HepG2 (cell line): ENCODE results near the gene FBXO24. TPM values are rescaled to one million over a fixed set of nuclear protein-coding genes. Genes with fewer than 3 reads are reported as not detected.

Experiments used
- AKAP8 ChIP-seq: sonication (generic); formaldehyde crosslinking; IDR thresholded peaks from 2 replicates; pipeline ENCODE4 v1.5.1; 2020; ENCODE audit warnings: mild to moderate bottlenecking, missing genetic modification reagents
- ATF2 ChIP-seq: sonication (generic); formaldehyde crosslinking; IDR thresholded peaks from 2 replicates; pipeline ENCODE4 v1.4.0; 2020; ENCODE audit warnings: missing genetic modification reagents
- GABPB1 ChIP-seq: IDR thresholded peaks from 2 replicates; pipeline ENCODE4 v1.6.1; 2016; ENCODE audit warnings: mild to moderate bottlenecking, missing genetic modification reagents, moderate library complexity, missing compliant biosample characterization
- HNF1B ChIP-seq: sonication (generic); formaldehyde crosslinking; IDR thresholded peaks from 2 replicates; pipeline ENCODE4 v1.5.1; 2020; ENCODE audit warnings: mild to moderate bottlenecking, moderate library complexity, missing genetic modification reagents
- HNF4A ChIP-seq: sonication (generic); formaldehyde crosslinking; IDR thresholded peaks from 2 replicates; pipeline ENCODE4 v1.4.0; 2020; ENCODE audit warnings: missing genetic modification reagents
- NFE2L2 ChIP-seq: fragments of 150-350 bp; IDR thresholded peaks from 2 replicates; pipeline ENCODE4 v1.6.1; 2014; ENCODE audit warnings: low read length
- NFKBIZ ChIP-seq: IDR thresholded peaks from 2 replicates; pipeline ENCODE4 v1.6.1; 2018; ENCODE audit warnings: missing genetic modification reagents, missing compliant biosample characterization
- POLR2G ChIP-seq: fragments of 200-400 bp; formaldehyde crosslinking; IDR thresholded peaks from 2 replicates; pipeline ENCODE4 v1.6.1; 2018; ENCODE audit warnings: mild to moderate bottlenecking, low read depth, low read length, moderate library complexity
- PRPF4 ChIP-seq: fragments of 200-400 bp; formaldehyde crosslinking; IDR thresholded peaks from 2 replicates; pipeline ENCODE4 v1.6.1; 2016; ENCODE audit warnings: low read length, low read depth; ENCODE audit not compliant: poor library complexity, severe bottlenecking
- SMAD9 ChIP-seq: sonication (generic); formaldehyde crosslinking; IDR thresholded peaks from 2 replicates; pipeline ENCODE4 v1.5.1; 2020; ENCODE audit warnings: mild to moderate bottlenecking, missing genetic modification reagents
- ZNF180 ChIP-seq: sonication (generic); formaldehyde crosslinking; IDR thresholded peaks from 2 replicates; pipeline ENCODE4 v1.4.0; 2020; ENCODE audit warnings: low read depth, missing genetic modification reagents, borderline replicate concordance
- ZNF275 ChIP-seq: sonication (generic); formaldehyde crosslinking; IDR thresholded peaks from 2 replicates; pipeline ENCODE4 v1.8.0; 2022; ENCODE audit warnings: missing genetic modification reagents, mild to moderate bottlenecking, inconsistent platforms, borderline replicate concordance
- ZNF484 ChIP-seq: sonication (generic); formaldehyde crosslinking; IDR thresholded peaks from 2 replicates; pipeline ENCODE4 v1.5.1; 2020; ENCODE audit warnings: mild to moderate bottlenecking, low read depth, missing genetic modification reagents, borderline replicate concordance
- polyA plus RNA-seq, 8 experiments: library from polyadenylated mRNA; depleted of rRNA in 3 of 8; stranded (reverse) in 7 of 8; unstranded in 1 of 8; fragments of >200 nt; fragmentation: Illumina TruSeq in 4 of 8; extraction: Trizol in 4 of 8; gene quantifications; 2 replicates each; pipeline versions ENCODE4 v1.2.1 to v1.2.3, GENCODE V29; 2011 to 2016; ENCODE audit warnings: low read depth in 4 of 8, missing spikeins in 1 of 8, mixed read lengths in 1 of 8; ENCODE audit not compliant: insufficient read depth in 1 of 8
- total RNA-seq, 5 experiments: library from RNA; depleted of rRNA; stranded (reverse); fragments of >200 nt; fragmentation: Illumina TruSeq; extraction: Trizol; gene quantifications; 2 replicates each; pipeline ENCODE4 v1.2.3, GENCODE V29; 2016; ENCODE audit warnings: low read depth in 1 of 5
- TF ChIP-seq, protein P1 (sequence below), 2 experiments: sonication (generic) in 1 of 2; formaldehyde crosslinking in 1 of 2; IDR thresholded peaks; 2 replicates each; pipeline versions ENCODE4 v1.4.0 to v1.6.1; 2016 to 2020; ENCODE audit warnings: borderline replicate concordance in 1 of 2, low read depth in 1 of 2, mild to moderate bottlenecking in 1 of 2, missing genetic modification reagents in 1 of 2
- TF ChIP-seq, protein P2 (sequence below): sonication (generic); formaldehyde crosslinking; IDR thresholded peaks from 2 replicates; pipeline ENCODE4 v1.4.0; 2020; ENCODE audit warnings: missing genetic modification reagents

Gene FBXO24
- total and polyA plus RNA-seq, 2 of the 13 experiments (the other 11 are each of a cell fraction or from before 2014, with no cell fraction given), result 0.20 to 0.55 TPM

DNA sequence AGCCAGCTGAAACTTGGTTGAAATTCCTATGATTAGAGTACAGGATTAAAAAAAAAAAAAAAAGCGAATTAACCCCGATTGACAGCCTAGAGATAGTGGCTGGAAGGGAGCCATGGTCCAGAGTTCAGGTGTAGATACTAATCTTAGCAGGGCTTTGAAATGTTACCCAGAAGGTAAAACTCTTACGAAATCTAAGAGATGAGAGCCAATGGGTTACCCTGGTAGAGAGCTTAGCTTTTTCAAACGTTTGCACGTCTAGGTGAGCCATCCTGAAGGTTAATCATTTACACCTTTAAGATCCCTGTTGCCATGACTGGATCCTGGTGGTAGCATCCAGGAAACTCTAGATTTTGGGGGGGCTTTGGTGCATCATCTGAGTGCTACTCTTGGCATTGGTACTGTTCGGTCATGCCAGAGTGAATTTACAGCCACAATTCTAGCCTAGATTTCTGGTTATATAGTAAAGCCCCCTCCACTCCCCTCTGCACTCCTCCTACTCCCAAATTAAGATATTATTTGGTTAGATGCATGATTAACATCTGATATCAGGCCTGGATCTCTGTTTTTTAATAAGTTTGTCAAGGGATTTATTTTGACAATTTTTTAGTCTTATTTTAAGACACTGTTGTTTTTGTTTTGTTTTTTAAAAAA is 45.9 kb upstream of the FBXO24 start (continued):
- TF ChIP-seq, protein P1, sequence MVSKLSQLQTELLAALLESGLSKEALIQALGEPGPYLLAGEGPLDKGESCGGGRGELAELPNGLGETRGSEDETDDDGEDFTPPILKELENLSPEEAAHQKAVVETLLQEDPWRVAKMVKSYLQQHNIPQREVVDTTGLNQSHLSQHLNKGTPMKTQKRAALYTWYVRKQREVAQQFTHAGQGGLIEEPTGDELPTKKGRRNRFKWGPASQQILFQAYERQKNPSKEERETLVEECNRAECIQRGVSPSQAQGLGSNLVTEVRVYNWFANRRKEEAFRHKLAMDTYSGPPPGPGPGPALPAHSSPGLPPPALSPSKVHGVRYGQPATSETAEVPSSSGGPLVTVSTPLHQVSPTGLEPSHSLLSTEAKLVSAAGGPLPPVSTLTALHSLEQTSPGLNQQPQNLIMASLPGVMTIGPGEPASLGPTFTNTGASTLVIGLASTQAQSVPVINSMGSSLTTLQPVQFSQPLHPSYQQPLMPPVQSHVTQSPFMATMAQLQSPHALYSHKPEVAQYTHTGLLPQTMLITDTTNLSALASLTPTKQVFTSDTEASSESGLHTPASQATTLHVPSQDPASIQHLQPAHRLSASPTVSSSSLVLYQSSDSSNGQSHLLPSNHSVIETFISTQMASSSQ (IDR thresholded peaks at IDR 0.05; ENCODE audit: low read depth), result peak; percentile 96
- TF ChIP-seq, protein P1 (CRISPR knock-in tag; IDR thresholded peaks at IDR 0.05; ENCODE audit: borderline replicate concordance), result peak; percentile 93; the same call in 1 of the 2 replicates
- TF ChIP-seq HNF4A (CRISPR knock-in tag) (peak; percentile 90), ZNF484 (CRISPR knock-in tag) (no peak), NFE2L2 (no peak), ATF2 (CRISPR knock-in tag) (peak; percentile 63; the same call in 1 of the 2 replicates), SMAD9 (CRISPR knock-in tag) (no peak), HNF1B (peak; percentile 95), ZNF180 (no peak), PRPF4 (no peak), GABPB1 (no peak), POLR2G (peak; percentile 74), ZNF275 (peak; percentile 47; the same call in 1 of the 2 replicates), NFKBIZ (CRISPR knock-in tag) (no peak), AKAP8 (CRISPR knock-in tag) (no peak)
- TF ChIP-seq, protein P2, sequence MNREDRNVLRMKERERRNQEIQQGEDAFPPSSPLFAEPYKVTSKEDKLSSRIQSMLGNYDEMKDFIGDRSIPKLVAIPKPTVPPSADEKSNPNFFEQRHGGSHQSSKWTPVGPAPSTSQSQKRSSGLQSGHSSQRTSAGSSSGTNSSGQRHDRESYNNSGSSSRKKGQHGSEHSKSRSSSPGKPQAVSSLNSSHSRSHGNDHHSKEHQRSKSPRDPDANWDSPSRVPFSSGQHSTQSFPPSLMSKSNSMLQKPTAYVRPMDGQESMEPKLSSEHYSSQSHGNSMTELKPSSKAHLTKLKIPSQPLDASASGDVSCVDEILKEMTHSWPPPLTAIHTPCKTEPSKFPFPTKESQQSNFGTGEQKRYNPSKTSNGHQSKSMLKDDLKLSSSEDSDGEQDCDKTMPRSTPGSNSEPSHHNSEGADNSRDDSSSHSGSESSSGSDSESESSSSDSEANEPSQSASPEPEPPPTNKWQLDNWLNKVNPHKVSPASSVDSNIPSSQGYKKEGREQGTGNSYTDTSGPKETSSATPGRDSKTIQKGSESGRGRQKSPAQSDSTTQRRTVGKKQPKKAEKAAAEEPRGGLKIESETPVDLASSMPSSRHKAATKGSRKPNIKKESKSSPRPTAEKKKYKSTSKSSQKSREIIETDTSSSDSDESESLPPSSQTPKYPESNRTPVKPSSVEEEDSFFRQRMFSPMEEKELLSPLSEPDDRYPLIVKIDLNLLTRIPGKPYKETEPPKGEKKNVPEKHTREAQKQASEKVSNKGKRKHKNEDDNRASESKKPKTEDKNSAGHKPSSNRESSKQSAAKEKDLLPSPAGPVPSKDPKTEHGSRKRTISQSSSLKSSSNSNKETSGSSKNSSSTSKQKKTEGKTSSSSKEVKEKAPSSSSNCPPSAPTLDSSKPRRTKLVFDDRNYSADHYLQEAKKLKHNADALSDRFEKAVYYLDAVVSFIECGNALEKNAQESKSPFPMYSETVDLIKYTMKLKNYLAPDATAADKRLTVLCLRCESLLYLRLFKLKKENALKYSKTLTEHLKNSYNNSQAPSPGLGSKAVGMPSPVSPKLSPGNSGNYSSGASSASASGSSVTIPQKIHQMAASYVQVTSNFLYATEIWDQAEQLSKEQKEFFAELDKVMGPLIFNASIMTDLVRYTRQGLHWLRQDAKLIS (CRISPR knock-in tag), result no peak
